ENCODE data around the gene PRMT1.

The PRMT1 gene

GRCh38 chr19:49651820-49652550 is 25.1 kb upstream of the PRMT1 start:
- DNase-seq, result no peak

- DNase-seq, result no peak
Measured at GRCh38 chr19:49652551-49653465, 24.3 kb upstream of the PRMT1 start.

- DNase-seq, result no peak
Measured at GRCh38 chr19:49653466-49653806, 23.6 kb upstream of the PRMT1 start.

- DNase-seq, result no peak
Measured at GRCh38 chr19:49654581-49654980, 22.5 kb upstream of the PRMT1 start.

- DNase-seq, result no peak
Measured at GRCh38 chr19:49655570-49656455, 21.3 kb upstream of the PRMT1 start.

- DNase-seq, result no peak
Measured at GRCh38 chr19:49656456-49657109, 20.5 kb upstream of the PRMT1 start.

- DNase-seq, result no peak
Measured at GRCh38 chr19:49657493-49658138, 19.5 kb upstream of the PRMT1 start.

- no peak for DNase-seq
Measured at GRCh38 chr19:49658139-49658517, 18.9 kb upstream of the PRMT1 start.

- DNase-seq, result no peak
Measured at GRCh38 chr19:49658566-49659442, 18.3 kb upstream of the PRMT1 start.

- DNase-seq, result no peak
Measured at GRCh38 chr19:49660338-49660961, 16.6 kb upstream of the PRMT1 start.

GRCh38 chr19:49662011-49662410 is 15.1 kb upstream of the PRMT1 start:
- DNase-seq, result no peak

GRCh38 chr19:49663224-49663623 is 13.8 kb upstream of the PRMT1 start:
- DNase-seq, result no peak

- peak; percentile 97 for DNase-seq
Measured at GRCh38 chr19:49664171-49665035, 12.7 kb upstream of the PRMT1 start.

GRCh38 chr19:49665036-49665350 is 12.1 kb upstream of the PRMT1 start:
- no peak for DNase-seq

GRCh38 chr19:49665351-49666119 is 11.5 kb upstream of the PRMT1 start, which contains the start of the genes BCL2L12 and IRF3:
TSS of gene BCL2L12 (plus strand) at chr19:49665933. CDS start at chr19:49666693, 760 bp downstream.
TSS of gene IRF3 (minus strand) at chr19:49665857. CDS start at chr19:49664838, 1,019 bp downstream.
- DNase-seq, result peak; percentile 99

- DNase-seq, result no peak
Measured at GRCh38 chr19:49666120-49666444, 11.0 kb upstream of the PRMT1 start.

- DNase-seq, result no peak
Measured at GRCh38 chr19:49667473-49667872, 9.6 kb upstream of the PRMT1 start.

GRCh38 chr19:49669516-49669915 is 7.6 kb upstream of the PRMT1 start:
- DNase-seq, result no peak
